ENCODE measurements around the gene LZTFL1. TPM values are rescaled to one million over a fixed set of nuclear protein-coding genes. Genes with fewer than 3 reads are reported as not detected.

The LZTFL1 gene
- total RNA-seq, 4 donors from 2014 or later, result 6.4 to 14.3 (median 12.0) TPM

- H3K4me1 ChIP-seq, result peaks cover 5 to 15% (median 12%) of the 10 kb centered on the region in 3 donors
- WGBS, 2 donors, result 95 to 100% methylated on average over 1 of the region's 1 CpG
Observed at GRCh38 chr3:45794660-45795059, 47.3 kb downstream of the LZTFL1 start.

DNA sequence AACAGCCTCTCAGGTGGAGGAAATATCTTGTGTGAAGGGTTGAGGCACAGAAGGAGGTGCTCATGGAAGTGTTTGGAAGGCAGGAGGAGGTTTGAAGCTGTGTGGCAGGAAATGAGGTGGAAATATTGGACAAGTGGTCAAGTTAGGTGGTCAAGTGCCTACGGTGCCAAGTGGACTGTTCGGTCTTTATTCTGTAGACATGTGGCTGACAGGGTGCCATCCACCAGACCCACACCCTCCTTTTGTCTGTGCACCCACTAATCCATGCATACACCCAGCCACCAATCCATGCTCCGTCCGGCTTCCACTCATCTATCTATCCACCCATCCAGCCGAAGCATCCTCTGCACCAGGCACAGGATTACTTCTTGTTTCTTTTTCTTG lies 47.8 kb downstream of the LZTFL1 start:
- Histone ChIP-seq H3K4me3 (no peak overlapping the region), H3K27me3 (peaks cover 5 to 69% (median 12%) of the 10 kb centered on the region in 4 donors), H3K27ac (no peak overlapping the region), H3K4me1 (peaks cover 5 to 15% (median 12%) of the 10 kb centered on the region in 3 donors), H3K9me3 (peaks cover 0 to 4% (median 0%) of the 10 kb centered on the region in 3 donors), H3K36me3 (no peaks in the 10 kb centered on the region)
- 88 to 92% methylated on average over 5 of the region's 5 CpGs for WGBS, 2 donors
- intact Hi-C loops (cut with DNase I), result no loop called here
- DNase-seq, result no peak
- TF ChIP-seq CTCF (IDR thresholded peaks at IDR 0.05) (no peak), POLR2A (IDR thresholded peaks at IDR 0.05) (no peak)

More at GRCh38 chr3:45794660-45795059, 47.3 kb downstream of the LZTFL1 start:
- H3K36me3 ChIP-seq, result no peaks in the 10 kb centered on the region
- intact Hi-C loops (cut with DNase I), result no loop called here
- TF ChIP-seq CTCF (IDR thresholded peaks at IDR 0.05), result no peak
- no peak for TF ChIP-seq POLR2A (IDR thresholded peaks at IDR 0.05)
- H3K9me3 ChIP-seq, result peaks cover 0 to 2% (median 0%) of the 10 kb centered on the region in 3 donors
- no peak for DNase-seq
- peaks cover 5 to 74% (median 12%) of the 10 kb centered on the region in 4 donors for H3K27me3 ChIP-seq
- H3K27ac ChIP-seq, result no peak overlapping the region
- no peak overlapping the region for H3K4me3 ChIP-seq

DNA sequence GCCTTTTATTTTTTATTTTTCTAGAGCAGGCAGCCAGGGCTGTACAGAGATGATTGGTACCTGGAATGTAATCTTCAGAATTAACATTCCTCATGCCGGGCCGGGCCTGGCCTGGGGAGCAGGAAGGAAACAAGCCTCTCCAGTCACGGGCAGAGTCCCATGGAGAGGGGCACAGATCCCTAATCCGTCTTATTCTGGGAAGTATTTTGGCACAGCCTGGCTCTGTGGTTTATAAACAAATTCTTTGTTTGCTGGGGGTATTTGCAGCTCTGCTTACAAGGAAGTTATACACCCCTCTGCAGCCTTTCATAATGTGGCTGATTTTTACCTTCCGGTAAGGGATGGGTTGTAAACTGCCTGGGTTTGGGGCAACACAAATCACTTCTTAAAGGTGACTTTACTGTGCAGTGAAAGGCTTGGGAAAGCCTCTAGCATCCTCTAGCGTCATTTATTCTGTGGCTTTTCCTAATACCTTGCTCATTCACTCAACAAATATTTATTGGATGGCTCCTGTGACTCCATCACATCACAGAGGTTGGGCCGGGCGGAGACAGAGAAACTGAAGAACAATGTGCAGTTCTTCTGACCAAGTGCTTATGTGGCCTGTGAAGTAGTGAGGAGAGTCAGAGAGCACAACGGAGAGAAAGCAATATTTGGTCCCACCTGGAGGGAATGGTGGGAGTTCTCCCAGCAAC lies 48.3 kb downstream of the LZTFL1 start:
- DNase-seq, result no peak
- Histone ChIP-seq H3K36me3 (no peaks in the 10 kb centered on the region), H3K4me3 (no peak overlapping the region), H3K27me3 (peaks cover 5 to 64% (median 12%) of the 10 kb centered on the region in 4 donors), H3K9me3 (peaks cover 0 to 4% (median 0%) of the 10 kb centered on the region in 3 donors), H3K4me1 (peaks cover 5 to 15% (median 12%) of the 10 kb centered on the region in 3 donors), H3K27ac (no peak overlapping the region)
- WGBS, 2 donors, result 58 to 61% methylated on average over 8 to 9 of the region's 9 CpGs
- TF ChIP-seq POLR2A (IDR thresholded peaks at IDR 0.05), result no peak
- TF ChIP-seq CTCF (IDR thresholded peaks at IDR 0.05), result no peak
- intact Hi-C loops (cut with DNase I), result no loop called here

DNA sequence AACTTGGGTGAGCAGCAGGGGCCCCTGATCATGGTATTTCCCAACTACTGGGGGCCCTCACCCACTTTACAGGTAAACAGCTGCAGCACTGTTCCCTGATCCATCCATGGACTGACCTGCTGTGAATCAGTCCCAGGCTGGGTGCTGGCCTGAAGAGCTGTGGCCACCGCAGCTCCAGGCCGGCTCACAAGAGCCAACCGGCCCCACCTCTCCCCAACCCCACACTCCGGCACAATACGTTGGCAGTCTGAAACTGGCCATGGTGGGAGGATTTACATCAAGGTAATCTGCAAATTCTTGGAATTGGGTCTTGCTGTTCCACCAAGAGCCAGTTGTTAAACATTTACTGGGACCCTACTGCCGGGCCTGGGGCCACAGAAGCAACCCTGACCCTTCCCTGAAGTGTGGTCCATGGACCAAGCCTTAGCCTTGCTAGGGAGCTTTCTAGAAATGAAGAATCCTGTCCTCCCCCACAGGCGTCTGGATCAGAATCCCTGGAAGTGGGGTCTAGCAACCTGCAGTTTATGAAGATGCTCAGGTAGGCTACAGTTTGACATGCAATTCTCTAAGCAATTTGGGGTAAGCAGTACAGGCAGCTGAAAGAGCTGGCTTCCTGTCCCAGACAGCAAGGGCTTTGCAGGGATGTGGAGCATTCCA lies 49.3 kb downstream of the LZTFL1 start:
- H3K36me3 ChIP-seq, result no peaks in the 10 kb centered on the region
- H3K4me3 ChIP-seq, result no peak overlapping the region
- TF ChIP-seq CTCF (IDR thresholded peaks at IDR 0.05) (no peak), POLR2A (IDR thresholded peaks at IDR 0.05) (no peak)
- peaks cover 0 to 4% (median 0%) of the 10 kb centered on the region in 3 donors for H3K9me3 ChIP-seq
- intact Hi-C loops (cut with DNase I), result no loop called here
- WGBS, 2 donors, result 82% methylated on average over 3 of the region's 7 CpGs; no CpG with 5 or more reads in 1 of the 2 donors
- DNase-seq, result no peak
- peaks cover 5 to 54% (median 12%) of the 10 kb centered on the region in 4 donors for H3K27me3 ChIP-seq
- H3K27ac ChIP-seq, result no peak overlapping the region
- peaks cover 5 to 15% (median 12%) of the 10 kb centered on the region in 3 donors for H3K4me1 ChIP-seq

GRCh38 chr3:45792036-45792435 lies 49.9 kb downstream of the LZTFL1 start:
- DNase-seq, result no peak
- Histone ChIP-seq H3K27ac (no peak overlapping the region), H3K4me3 (no peak overlapping the region), H3K4me1 (peaks cover 5 to 15% (median 12%) of the 10 kb centered on the region in 3 donors), H3K36me3 (no peaks in the 10 kb centered on the region), H3K9me3 (peaks cover 0 to 4% (median 0%) of the 10 kb centered on the region in 3 donors), H3K27me3 (peaks cover 4 to 51% (median 10%) of the 10 kb centered on the region in 4 donors)
- WGBS, 2 donors, result 82 to 89% methylated on average over 2 of the region's 2 CpGs
- TF ChIP-seq POLR2A (IDR thresholded peaks at IDR 0.05) (no peak), CTCF (IDR thresholded peaks at IDR 0.05) (no peak)
- intact Hi-C loops (cut with DNase I), result no loop called here

All from esophagus squamous epithelium (tissue), 5 donors.